NCI-H526 treated with DMSO at 0.1 percent for 48 hours (cell line): ENCODE data around the gene ACOT11.

Source experiments
- DNase-seq: peaks from one replicate; lab custom pipeline; 2025; lab: John Stamatoyannopoulos, UW

ACOT11 gene

DNA sequence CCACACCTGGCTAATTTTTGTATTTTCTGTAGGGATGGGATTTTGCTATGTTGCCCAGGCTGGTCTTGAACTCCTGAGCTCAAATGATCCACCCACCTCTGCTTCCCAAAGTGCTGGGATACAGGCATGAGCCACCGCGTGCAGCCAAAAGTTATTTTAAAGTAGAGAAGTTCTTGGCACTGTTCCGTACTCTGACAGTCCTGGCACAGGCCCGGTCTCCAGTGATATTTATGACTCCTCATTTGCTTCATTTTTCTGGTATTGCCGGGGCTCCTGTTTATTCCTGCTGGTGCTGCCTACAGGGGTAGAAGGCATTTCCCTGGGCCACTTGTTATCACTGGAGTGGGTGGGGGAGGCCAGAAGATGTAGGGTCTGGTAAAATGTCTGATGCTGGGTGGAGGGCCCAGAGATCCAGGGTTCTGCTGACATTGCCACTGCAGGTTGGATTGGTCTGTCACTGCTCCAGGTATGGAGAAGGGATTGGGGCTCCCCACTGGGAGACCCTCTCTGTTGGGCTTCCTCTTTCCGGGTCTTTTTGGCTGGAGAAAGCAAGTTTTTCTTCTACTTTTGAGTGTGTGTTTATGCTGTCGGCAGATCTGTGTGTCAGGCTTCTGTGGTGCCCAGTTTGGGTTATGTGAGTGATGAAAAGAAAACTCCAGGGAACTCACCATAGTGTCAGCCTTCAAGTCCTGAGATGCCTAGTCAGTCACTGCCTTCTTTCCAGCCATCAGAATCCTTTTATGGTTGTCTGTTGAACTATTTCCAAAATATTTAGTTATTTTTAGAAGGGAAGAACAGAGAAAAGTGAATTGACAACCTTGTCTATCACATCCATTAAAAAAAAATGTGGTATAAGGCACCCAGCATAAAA, 98.0 kb downstream of the ACOT11 start:
- DNase-seq: no peak

DNA sequence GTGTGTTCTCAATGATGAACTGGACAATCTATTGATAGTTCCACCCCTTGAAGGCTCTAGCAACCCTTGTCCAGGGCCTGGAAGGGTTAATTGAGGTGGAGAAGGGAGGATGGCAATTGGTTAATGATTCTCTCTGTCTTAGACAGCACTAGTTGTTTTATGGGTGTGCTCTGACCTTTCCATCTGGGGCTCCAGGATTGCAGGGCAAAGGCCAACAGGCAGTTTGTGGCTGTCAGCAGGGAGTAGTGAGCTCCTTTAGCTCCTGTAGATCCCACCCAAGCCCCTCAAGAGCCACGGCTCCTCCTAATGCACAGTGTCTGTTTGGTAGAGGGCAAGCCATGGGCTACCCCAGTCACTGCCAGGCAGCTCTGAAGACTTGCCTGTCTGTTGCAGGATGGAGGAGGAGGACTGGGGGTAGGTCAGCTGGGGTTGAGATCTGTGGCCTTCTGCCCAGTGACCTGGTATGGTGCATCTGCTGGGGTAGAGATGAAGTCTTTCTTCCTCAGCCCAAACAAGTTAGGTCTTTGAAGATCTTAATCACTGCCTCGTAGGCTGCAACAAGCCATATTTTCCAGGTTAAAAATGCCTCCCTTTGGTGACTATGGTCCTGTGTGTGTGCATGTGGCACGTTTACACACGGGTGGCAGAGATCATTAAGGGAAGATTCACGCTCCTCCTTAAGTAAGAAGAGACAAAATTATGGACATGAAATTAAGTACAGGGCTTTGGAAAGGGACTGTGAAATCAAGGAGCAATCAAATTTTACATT, 101.3 kb downstream of the ACOT11 start:
- DNase-seq: no peak

DNA sequence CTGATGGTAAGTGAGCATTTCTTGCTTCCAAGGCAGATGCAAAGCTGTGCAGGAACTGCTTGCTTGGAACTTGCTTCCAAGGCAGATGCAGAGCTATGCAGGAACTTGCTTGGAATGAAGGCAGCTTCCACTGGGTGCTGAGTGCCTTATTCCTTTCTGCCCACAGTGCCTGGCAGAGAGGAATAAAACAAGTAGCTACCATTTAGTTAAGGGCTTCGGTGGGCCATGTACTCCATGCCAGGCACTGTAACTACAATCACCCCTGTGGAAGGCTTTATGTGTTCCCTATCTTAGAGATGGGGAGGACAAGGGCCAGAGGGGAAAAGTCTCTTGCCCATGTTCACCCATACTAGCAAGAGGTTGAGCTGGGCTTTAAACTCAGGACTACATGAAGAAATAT, 101.9 kb downstream of the ACOT11 start:
- no peak for DNase-seq

DNA sequence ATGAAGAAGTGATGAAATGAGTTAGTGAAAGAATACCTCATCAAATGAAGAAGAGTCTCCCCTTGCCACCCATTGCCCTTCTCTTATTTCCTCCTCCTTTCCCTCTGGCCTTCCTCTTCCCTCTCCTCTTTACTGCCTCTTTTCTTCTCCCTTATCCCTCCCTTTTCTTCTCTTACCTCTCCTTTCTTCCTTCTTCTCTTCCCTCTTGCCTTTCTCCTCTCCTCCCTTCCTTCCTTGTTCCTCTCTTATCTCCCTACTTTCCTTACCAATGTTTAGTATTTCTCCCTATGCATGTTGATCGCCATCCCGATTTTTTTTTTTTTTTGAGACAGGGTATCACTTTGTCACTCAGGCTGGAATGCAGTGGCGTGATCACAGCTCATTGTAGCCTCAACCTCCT, 102.4 kb downstream of the ACOT11 start:
- DNase-seq: no peak

GRCh38 chr1:54651608-54652007, 103.6 kb downstream of the ACOT11 start:
- DNase-seq: no peak

GRCh38 chr1:54652168-54652567, 104.1 kb downstream of the ACOT11 start:
- no peak for DNase-seq

DNA sequence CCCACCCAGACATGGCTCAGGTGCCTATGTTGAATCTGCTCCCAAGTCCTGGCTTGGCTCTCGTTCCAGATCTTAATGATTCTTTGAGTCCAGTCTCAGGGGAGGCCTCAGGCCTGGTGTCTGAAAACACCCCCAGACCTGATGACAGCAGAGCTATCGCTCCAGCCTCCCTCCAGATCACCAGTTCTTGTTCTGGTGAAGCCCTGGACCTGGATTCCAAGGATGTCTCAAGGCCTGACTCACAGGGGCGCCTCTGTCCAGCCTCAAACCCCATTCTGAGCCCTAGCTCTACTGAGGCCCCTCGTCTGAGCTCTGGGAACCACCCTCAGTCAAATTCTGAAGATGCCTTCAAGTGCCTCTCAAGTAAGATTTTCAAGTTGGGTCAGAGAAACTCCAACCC, 105.0 kb downstream of the ACOT11 start:
- DNase-seq: no peak

- DNase-seq: no peak
These were observed 110.3 kb downstream of the ACOT11 start for GRCh38 chr1:54658164-54658913.
